ENCODE results near the gene TP53I13.
"Not testable (repeated sequence)": the region's sequence is repeated elsewhere in the genome, so short reads cannot be mapped to it uniquely, and the experiment has no call there.

TP53I13 gene, protein sequence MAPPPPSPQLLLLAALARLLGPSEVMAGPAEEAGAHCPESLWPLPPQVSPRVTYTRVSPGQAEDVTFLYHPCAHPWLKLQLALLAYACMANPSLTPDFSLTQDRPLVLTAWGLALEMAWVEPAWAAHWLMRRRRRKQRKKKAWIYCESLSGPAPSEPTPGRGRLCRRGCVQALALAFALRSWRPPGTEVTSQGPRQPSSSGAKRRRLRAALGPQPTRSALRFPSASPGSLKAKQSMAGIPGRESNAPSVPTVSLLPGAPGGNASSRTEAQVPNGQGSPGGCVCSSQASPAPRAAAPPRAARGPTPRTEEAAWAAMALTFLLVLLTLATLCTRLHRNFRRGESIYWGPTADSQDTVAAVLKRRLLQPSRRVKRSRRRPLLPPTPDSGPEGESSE

DNA sequence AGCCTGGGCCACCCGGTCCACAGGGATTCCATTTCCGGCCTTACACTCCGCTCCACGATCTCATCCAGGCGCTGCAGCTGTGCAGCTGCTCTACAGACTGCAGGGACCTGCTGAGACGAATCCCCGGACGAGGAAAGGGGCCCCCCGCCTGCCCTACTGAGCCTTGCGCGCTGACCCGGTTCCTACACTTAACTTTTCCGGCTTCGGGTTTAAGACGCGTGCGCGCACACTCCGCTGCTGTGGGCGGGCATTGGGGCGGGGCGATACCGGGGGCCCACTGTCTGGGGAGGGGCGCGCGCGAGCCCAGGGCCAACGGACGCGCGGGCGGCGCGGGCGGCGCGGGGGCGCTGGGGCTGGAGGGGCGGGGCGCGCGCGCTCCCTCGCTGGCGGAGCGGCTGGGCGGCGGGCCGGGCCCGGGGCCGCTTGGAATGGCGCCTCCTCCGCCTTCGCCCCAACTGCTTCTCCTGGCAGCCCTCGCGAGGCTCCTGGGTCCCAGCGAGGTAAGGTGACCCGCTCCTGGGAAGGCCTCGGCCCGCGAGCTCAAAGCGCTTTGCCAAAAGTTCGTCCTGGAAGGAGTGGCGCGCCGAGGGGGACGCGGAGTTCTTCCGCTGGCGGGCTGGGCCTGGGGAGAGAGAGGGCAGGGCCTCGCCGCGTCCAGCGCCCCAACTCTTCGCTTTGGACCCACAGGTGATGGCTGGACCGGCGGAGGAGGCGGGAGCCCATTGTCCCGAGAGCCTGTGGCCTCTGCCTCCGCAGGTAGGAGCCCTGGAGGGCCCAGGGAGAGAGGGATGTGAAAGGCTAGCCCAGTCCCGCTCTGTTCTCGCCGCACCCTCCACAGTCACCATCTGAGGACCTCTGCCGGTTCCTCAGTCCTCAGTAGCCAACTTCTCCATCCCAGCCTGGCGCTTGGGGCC is at the start of gene TP53I13:
TP53I13 (plus strand) TSS at position 371 of the 914 bp plus-strand sequence; CDS start at position 429, 58 bp downstream.
- DNase-seq, result peak; percentile 84

DNA sequence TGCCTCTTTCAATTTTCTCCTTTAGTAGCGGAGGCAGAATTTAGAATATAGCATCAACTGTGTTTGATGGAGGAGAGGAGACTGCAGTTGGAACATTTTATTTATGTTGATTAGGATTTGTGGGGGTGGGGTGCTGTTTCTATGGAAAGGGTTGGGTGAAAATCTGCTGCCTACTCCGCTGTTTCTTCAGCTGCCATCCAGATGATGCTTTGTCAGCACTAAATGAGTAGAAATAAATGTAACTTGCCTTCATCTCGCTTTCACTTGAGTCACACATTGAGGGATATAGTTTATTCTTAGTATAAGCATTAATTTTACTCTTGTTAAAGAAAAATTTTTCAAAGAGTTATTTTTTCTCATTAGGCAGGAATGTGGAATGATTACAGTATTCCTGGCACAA is 43.8 kb upstream of the TP53I13 start:
- DNase-seq, result peak; percentile 8

DNA sequence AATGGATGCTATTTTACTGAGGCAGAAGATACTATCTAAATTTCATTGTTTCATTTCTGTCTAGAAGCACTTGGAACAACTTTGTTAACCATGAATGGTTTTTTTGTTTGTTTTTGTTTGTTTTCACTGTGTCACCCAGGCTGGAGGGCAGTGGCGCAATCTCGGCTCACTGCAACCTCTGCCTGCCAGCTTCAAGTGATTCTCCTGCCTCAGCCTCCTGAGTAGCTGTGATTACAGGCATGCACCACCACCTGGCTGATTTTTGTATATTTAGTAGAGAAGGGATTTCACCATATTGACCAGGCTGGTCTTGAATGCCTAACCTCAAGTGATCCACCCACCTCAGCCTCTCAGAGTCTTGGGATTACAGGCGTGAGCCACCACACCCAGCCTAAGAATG is 42.2 kb upstream of the TP53I13 start:
- DNase-seq, result no peak

DNA sequence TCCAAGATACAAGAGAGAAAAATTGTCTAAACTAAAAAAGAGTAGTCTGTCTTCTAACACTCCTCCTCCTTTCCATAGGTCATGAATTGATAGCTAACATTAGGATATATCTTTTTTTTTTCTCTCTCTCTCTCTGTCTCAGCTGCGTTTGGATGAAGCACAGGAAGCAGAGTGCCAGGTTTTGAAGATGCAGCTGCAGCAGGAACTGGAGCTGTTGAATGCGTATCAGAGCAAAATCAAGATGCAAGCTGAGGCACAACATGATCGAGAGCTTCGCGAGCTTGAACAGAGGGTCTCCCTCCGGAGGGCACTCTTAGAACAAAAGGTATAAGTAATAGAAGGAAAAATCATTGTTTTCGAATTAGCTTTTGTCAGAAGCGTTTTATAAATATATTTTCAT is 34.5 kb upstream of the TP53I13 start:
- no peak for DNase-seq

GRCh38 chr17:29544066-29544465 is 24.4 kb upstream of the TP53I13 start:
- DNase-seq, result no peak

GRCh38 chr17:29546085-29546484 is 22.4 kb upstream of the TP53I13 start:
- DNase-seq, result no peak

- DNase-seq, result no peak
These were observed 21.7 kb upstream of the TP53I13 start for GRCh38 chr17:29546830-29547229.

DNA sequence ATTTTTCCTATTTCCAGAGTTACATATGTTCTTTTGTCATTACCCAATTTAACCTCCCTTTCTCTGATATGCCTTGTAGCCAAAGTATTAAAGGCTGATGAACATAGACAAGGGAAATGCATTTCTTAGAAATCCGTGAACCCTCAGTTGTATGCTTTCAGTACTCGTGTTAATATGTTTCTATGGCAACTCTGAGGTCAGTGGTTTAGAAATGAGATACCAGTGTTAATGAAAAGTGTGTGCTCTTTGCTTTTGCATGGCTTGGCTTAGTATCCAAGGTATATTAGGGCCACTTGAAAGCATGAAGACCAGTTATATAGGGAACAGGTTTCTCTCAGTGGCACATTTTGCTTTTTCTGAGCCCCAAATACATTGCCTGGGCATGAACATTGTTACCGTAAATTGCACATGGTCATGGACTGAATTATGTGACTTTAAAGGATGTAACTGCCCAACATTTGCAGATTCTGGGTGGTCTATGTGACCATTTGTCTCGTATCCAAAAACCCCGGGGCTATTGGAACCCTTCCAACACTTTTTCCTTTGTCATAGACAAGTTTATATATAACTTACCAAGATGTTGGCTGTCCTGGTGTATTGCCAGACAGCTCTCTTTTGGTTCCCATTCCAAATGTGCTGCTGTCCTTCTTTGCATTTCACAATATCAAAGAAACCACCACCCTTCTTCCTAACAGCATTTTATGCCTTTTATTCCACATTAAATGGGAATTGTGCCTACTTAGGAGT is 19.2 kb upstream of the TP53I13 start:
- peak; percentile 29 for DNase-seq

DNA sequence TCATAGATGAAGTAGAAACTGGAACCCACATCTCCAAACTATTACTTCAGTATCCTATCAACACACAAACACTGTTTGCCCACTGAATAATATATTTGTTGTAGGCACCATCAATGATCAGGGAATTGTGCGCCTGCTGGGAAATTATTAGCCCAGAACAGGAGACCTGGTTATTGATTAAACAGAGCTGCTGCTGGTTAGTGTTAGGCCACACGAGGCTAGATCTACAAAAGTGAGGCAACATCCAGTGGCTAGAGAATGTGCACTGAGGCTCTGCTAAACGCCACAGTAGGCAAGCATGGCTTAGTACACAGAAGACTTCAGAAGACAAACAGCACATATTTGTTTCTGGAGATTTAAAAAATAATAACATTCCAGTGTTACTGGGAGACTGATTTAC is 12.7 kb upstream of the TP53I13 start:
- no peak for DNase-seq

GRCh38 chr17:29557085-29557738 is 11.3 kb upstream of the TP53I13 start:
- DNase-seq, result no peak

DNA sequence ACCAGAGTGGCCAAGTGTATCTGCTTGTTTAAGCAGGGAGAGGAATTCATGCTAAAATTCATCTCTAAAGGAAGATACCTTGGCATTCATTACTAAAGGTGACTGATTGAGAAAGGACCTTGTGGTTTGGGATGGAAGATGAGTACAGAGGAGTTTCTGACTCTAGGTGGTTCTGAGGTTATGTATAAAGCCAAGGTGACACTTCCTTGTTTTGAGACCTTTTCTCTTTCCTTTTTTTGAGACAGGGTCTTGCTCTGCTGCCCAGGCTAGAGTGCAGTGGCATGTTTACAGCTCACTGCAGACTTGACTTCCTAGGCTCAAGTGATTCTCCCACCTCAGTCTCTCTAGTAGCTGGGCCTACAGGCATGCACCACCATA is 10.8 kb upstream of the TP53I13 start:
- DNase-seq, result no peak

DNA sequence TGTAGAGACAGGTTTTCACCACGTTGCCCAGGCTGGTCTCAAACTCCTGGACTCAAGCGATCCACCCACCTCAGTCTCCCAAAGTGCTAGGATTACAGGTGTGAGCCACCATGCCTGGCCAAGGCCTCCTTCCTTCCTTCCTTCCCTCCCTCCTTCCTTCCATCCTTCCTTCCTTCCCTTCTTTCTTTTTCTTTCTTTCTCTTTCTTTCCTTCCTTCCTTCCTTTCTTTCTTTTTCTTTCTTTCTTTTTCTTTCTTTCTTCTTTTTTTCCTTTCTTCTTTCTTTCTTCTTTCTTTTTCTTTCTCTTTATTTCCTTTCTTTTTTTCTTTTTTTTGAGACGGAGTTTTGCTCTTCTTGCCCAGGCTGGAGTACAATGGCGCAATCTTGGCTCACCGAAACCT is 10.4 kb upstream of the TP53I13 start:
- DNase-seq, result not testable (repeated sequence)

- DNase-seq, result no peak
These were observed 8.9 kb upstream of the TP53I13 start for GRCh38 chr17:29559640-29560039.

- DNase-seq, result no peak
These were observed 8.2 kb upstream of the TP53I13 start for GRCh38 chr17:29560316-29560715.

- DNase-seq, result no peak
These were observed 6.7 kb upstream of the TP53I13 start for GRCh38 chr17:29561554-29562517.

DNA sequence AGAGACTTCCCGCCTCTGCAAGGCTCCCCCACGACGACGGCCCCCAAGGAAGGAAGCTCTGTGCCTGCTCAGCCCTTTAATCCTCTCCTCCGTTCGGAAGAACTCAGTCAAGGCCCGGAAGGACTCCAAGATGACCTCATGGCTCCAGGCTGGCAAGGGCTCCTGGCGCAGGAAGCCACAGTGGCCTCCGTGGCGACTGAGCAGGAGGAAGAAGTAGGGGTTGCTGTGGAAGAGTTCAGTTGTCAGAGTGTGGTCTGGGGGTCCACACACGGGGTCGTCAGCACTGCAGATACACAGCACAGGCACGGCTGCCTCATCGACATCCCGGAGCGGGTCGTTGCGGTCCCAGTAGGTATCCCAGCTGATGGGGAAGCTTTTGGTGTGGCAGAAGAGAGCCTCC is 5.9 kb upstream of the TP53I13 start:
- DNase-seq, result no peak

- DNase-seq, result no peak
These were observed 4.7 kb upstream of the TP53I13 start for GRCh38 chr17:29563816-29564215.

DNA sequence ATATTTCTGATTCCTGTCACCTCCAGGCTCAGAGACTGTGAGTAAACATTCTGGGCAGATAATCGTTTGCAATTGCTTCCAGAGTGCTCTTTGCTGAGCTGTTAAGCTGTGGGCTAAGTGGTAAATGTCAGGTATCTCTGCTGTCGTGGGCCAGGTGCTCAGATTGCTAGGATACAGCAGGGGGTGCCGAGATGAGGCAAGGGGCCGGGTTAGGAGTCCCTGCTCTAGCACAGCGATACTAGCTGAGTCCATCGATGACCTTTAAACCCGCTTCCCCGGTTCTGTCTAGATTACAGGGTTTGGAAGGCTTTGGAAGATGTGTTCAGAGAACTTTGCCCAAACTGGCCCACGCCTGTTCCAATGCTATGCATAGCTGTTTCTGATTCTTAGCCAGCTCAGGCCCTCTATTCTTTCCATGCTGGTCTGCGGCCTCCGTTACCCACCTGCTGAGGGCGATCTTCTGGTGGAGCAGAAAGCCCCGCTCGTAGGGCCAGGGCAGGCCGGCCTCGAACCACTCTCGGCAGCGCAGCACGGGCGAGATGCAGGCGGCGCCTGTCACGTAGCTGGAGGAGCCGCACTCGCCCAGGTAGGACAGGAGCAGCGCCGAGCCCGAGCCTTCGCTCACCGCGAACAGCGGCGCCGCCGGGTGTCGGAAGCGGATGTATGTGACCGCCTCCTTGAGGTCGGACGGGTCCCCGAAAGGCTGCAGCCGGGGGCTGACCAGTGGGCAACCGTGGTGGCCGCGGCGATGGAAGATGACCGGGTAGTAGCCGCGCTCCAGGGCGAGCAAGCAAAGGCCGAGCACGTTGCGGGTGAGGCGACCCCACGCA is 2.6 kb upstream of the TP53I13 start:
- DNase-seq, result no peak

- peak; percentile 43 for DNase-seq
These were observed 1.8 kb upstream of the TP53I13 start, which contains the start of gene ABHD15 for GRCh38 chr17:29566473-29567303. Gene ABHD15, minus strand, starts transcription at chr17:29567037. Its CDS starts 71 bp downstream, at chr17:29566966.

DNA sequence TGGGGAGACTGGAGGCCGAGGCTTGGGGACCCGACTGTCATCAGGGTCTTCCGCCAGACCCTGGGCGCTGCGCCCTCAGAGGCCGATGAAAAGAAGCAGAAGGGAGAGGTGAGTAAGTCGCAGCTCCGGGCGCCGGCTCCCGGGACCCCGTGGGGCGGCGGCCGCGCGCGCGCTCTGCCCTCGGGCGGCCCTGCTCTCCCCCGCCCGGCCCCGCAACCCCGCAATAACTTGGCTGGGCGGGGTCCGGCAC is 1.3 kb upstream of the TP53I13 start:
- DNase-seq, result no peak

Measured in fibroblast of skin of right quadriceps (primary cell).